Measurements from ENCODE around the gene SAE1.

DNA sequence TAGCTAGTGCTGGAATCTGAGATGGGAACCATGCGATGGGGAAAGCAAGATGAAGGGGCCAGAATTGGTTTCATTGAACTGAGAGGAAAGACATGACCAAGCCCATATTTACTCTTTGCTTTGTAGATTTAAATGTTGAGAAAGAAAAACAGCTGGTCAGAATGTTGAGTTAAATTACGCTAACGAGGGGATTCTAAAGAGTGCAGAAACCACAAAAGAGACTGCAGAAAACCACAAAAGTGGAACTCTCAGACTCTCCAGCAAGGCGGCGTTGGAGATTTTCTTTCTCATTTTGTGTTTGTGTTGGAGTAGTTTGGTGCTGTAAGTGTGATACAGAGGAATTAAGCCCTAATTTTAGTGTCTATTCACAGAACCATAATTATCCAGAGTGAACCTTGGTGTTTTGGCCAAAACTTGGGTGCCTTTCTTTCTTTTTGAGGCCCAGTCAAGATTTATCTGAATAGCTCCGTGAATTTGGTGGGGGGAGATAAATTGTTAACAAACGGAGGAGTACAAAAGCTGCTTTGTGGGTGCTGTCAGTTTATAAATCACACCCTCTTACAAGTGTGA lies 26.3 kb downstream of the SAE1 start:
- TF ChIP-seq CHD1 (IDR thresholded peaks at IDR 0.05; ENCODE audit: low read depth, low read length) (no peak), RAD21 (IDR thresholded peaks at IDR 0.05; ENCODE audit: low read length) (no peak), BHLHE40 (IDR thresholded peaks at IDR 0.05; ENCODE audit: low read depth, low read length) (no peak), SMC3 (IDR thresholded peaks at IDR 0.05; ENCODE audit: low read depth, low read length) (no peak), MXI1 (IDR thresholded peaks at IDR 0.05; ENCODE audit: borderline replicate concordance, low read depth, low read length) (no peak), POLR2A (IDR thresholded peaks at IDR 0.05; ENCODE audit: low read depth, low read length) (no peak), RCOR1 (IDR thresholded peaks at IDR 0.05; ENCODE audit: insufficient replicate concordance, low read length) (no peak), NFE2L2 (IDR thresholded peaks at IDR 0.05; ENCODE audit: low read depth, low read length) (no peak)
- TF ChIP-seq, protein P1, sequence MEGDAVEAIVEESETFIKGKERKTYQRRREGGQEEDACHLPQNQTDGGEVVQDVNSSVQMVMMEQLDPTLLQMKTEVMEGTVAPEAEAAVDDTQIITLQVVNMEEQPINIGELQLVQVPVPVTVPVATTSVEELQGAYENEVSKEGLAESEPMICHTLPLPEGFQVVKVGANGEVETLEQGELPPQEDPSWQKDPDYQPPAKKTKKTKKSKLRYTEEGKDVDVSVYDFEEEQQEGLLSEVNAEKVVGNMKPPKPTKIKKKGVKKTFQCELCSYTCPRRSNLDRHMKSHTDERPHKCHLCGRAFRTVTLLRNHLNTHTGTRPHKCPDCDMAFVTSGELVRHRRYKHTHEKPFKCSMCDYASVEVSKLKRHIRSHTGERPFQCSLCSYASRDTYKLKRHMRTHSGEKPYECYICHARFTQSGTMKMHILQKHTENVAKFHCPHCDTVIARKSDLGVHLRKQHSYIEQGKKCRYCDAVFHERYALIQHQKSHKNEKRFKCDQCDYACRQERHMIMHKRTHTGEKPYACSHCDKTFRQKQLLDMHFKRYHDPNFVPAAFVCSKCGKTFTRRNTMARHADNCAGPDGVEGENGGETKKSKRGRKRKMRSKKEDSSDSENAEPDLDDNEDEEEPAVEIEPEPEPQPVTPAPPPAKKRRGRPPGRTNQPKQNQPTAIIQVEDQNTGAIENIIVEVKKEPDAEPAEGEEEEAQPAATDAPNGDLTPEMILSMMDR (conservative IDR thresholded peaks at IDR 0.05; ENCODE audit: low read depth, low read length): no peak
- TF ChIP-seq, protein P2, sequence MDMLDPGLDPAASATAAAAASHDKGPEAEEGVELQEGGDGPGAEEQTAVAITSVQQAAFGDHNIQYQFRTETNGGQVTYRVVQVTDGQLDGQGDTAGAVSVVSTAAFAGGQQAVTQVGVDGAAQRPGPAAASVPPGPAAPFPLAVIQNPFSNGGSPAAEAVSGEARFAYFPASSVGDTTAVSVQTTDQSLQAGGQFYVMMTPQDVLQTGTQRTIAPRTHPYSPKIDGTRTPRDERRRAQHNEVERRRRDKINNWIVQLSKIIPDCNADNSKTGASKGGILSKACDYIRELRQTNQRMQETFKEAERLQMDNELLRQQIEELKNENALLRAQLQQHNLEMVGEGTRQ (IDR thresholded peaks at IDR 0.05; ENCODE audit: low read depth, low read length): no peak
- TF ChIP-seq, protein P3, sequence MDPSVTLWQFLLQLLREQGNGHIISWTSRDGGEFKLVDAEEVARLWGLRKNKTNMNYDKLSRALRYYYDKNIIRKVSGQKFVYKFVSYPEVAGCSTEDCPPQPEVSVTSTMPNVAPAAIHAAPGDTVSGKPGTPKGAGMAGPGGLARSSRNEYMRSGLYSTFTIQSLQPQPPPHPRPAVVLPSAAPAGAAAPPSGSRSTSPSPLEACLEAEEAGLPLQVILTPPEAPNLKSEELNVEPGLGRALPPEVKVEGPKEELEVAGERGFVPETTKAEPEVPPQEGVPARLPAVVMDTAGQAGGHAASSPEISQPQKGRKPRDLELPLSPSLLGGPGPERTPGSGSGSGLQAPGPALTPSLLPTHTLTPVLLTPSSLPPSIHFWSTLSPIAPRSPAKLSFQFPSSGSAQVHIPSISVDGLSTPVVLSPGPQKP (IDR thresholded peaks at IDR 0.05; ENCODE audit: borderline replicate concordance, low read depth, low read length): no peak

Measured in IMR-90 (cell line).